GM23338 (cell line): ENCODE results near the gene TLDC2. TPM values are rescaled to one million over a fixed set of nuclear protein-coding genes. Genes with fewer than 3 reads are reported as not detected.

ENCODE experiments used
- ATAC-seq: fragments of 200-7000 bp; cut with Tn5 transposase; 3 replicates; pipeline ENCODE4 v1.9.1; 2020
- DNase-seq: peaks from one replicate; pipeline ENCODE4 v3.0.0-alpha.2; 2015; ENCODE audit warnings: low spot score
- H2AFZ ChIP-seq: fragments of 200-600 bp; sonication (generic); 2 replicates; pipeline ENCODE4 v1.8.0; 2016; ENCODE audit warnings: antibody characterized with exemption, mild to moderate bottlenecking, moderate library complexity
- H3F3A ChIP-seq: fragments of 200-600 bp; sonication (generic); replicated peaks from 2 replicates; pipeline ENCODE4 v1.8.0; 2017; ENCODE audit warnings: antibody characterized with exemption, mixed run types, low read depth
- H3K27ac ChIP-seq: fragments of 200-600 bp; sonication (generic); 2 replicates; pipeline ENCODE4 v1.6.1; 2016; ENCODE audit warnings: low read depth
- H3K27me3 ChIP-seq: fragments of 200-600 bp; sonication (generic); 2 replicates; pipeline ENCODE4 v1.8.0; 2016; ENCODE audit warnings: mild to moderate bottlenecking, mixed run types, moderate library complexity; ENCODE audit not compliant: insufficient read depth
- H3K36me3 ChIP-seq: fragments of 200-600 bp; sonication (generic); 2 replicates; pipeline ENCODE4 v1.8.0; 2016; ENCODE audit warnings: mild to moderate bottlenecking; ENCODE audit not compliant: insufficient read depth
- H3K4me1 ChIP-seq: fragments of 200-600 bp; sonication (generic); 2 replicates; pipeline ENCODE4 v1.8.0; 2016; ENCODE audit warnings: mild to moderate bottlenecking, moderate library complexity; ENCODE audit not compliant: insufficient read depth
- H3K4me2 ChIP-seq: fragments of 200-600 bp; sonication (generic); 2 replicates; pipeline ENCODE4 v1.7.1; 2017; ENCODE audit warnings: mixed run types
- H3K4me3 ChIP-seq: fragments of 200-600 bp; sonication (generic); 2 replicates; pipeline ENCODE4 v1.6.1; 2016; ENCODE audit warnings: mixed run types
- H3K79me2 ChIP-seq: fragments of 200-600 bp; sonication (generic); replicated peaks from 2 replicates; pipeline ENCODE4 v1.8.0; 2017; ENCODE audit warnings: mild to moderate bottlenecking; ENCODE audit not compliant: insufficient read depth
- H3K9me2 ChIP-seq: fragments of 200-600 bp; sonication (generic); 2 replicates; pipeline ENCODE4 v1.8.0; 2017; ENCODE audit not compliant: insufficient read depth
- H4K20me1 ChIP-seq: fragments of 200-600 bp; sonication (generic); replicated peaks from 2 replicates; pipeline ENCODE4 v1.8.0; 2017; ENCODE audit warnings: mild to moderate bottlenecking; ENCODE audit not compliant: insufficient read depth
- H3K27ac Mint-ChIP-seq: 2 replicates; pipeline ENCODE4 v1.8.0; 2020; ENCODE audit warnings: inconsistent platforms, mild to moderate bottlenecking, moderate library complexity, mixed read lengths
- H3K27me3 Mint-ChIP-seq: 3 replicates; pipeline ENCODE4 v1.8.0; 2022; ENCODE audit warnings: low read depth, mild to moderate bottlenecking, moderate library complexity, mixed read lengths, inconsistent platforms; ENCODE audit not compliant: insufficient read depth, poor library complexity
- H3K36me3 Mint-ChIP-seq: 3 replicates; pipeline ENCODE4 v1.8.0; 2021; ENCODE audit warnings: low read depth, mild to moderate bottlenecking, inconsistent platforms, moderate library complexity, mixed read lengths
- H3K4me1 Mint-ChIP-seq: 3 replicates; pipeline ENCODE4 v1.8.0; 2020; ENCODE audit warnings: mild to moderate bottlenecking, inconsistent platforms, mixed read lengths
- H3K4me3 Mint-ChIP-seq: 3 replicates; pipeline ENCODE4 v1.8.0; 2021; ENCODE audit warnings: moderate library complexity, mild to moderate bottlenecking, inconsistent platforms, mixed read lengths
- H3K9me3 Mint-ChIP-seq: 3 replicates; pipeline ENCODE4 v1.8.0; 2020; ENCODE audit warnings: moderate library complexity, mild to moderate bottlenecking, inconsistent platforms, mixed read lengths
- CREB1 ChIP-seq: fragments of 250-450 bp; sonication (Bioruptor Pico); IDR thresholded peaks from 2 replicates; pipeline ENCODE4 v1.5.0; 2020; ENCODE audit warnings: low read depth, mild to moderate bottlenecking, moderate library complexity
- CTCF ChIP-seq, 2 experiments: fragments of 200-600 bp in 1 of 2; sonication (generic) in 1 of 2; conservative IDR thresholded peaks; 2 replicates each; pipeline versions ENCODE4 v1.5.1 to v1.6.1; 2016 to 2017; ENCODE audit warnings: antibody characterized with exemption in 2 of 2, low read depth in 2 of 2, mild to moderate bottlenecking in 2 of 2, moderate library complexity in 1 of 2
- ETS1 ChIP-seq: IDR thresholded peaks from 2 replicates; pipeline ENCODE4 v1.6.1; 2016; ENCODE audit warnings: antibody characterized with exemption
- EZH2 ChIP-seq: fragments of 200-600 bp; sonication (generic); IDR thresholded peaks from one replicate; pipeline ENCODE4 v1.8.0; 2017; ENCODE audit warnings: antibody characterized with exemption, mild to moderate bottlenecking, low read depth; ENCODE audit not compliant: unreplicated experiment
- EZH2phosphoT487 ChIP-seq: fragments of 200-600 bp; sonication (generic); IDR thresholded peaks from one replicate; pipeline ENCODE4 v1.8.1; 2018; ENCODE audit warnings: antibody characterized with exemption; ENCODE audit not compliant: unreplicated experiment
- JUNB ChIP-seq: IDR thresholded peaks from one replicate; pipeline ENCODE4 v1.6.1; 2016; ENCODE audit warnings: antibody characterized with exemption; ENCODE audit not compliant: unreplicated experiment
- NANOG ChIP-seq: IDR thresholded peaks from 2 replicates; pipeline ENCODE4 v1.6.1; 2016; ENCODE audit warnings: antibody characterized with exemption, borderline replicate concordance
- POLR2AphosphoS5 ChIP-seq: IDR thresholded peaks from 2 replicates; pipeline ENCODE4 v1.6.1; 2016; ENCODE audit warnings: antibody characterized with exemption, low read depth
- REST ChIP-seq: IDR thresholded peaks from one replicate; pipeline ENCODE4 v1.6.1; 2018; ENCODE audit warnings: antibody characterized with exemption; ENCODE audit not compliant: unreplicated experiment
- STAT1 ChIP-seq: IDR thresholded peaks from one replicate; pipeline ENCODE4 v1.6.1; 2016; ENCODE audit warnings: antibody characterized with exemption; ENCODE audit not compliant: unreplicated experiment
- ZNF114 ChIP-seq: fragments of 250-450 bp; sonication (Bioruptor Pico); IDR thresholded peaks from 2 replicates; pipeline ENCODE4 v1.5.0; 2020; ENCODE audit warnings: mild to moderate bottlenecking, moderate library complexity
- ZNF331 ChIP-seq: fragments of 250-450 bp; sonication (Bioruptor Pico); IDR thresholded peaks from 2 replicates; pipeline ENCODE4 v1.5.0; 2020; ENCODE audit warnings: low read depth, mild to moderate bottlenecking, moderate library complexity
- polyA plus RNA-seq: library from polyadenylated mRNA; unstranded; fragments of >200 nt; fragmentation: Nextera tagmentation; extraction: Ambion mirVana; gene quantifications from 2 replicates; pipeline ENCODE4 v1.2.1, GENCODE V29; 2016
- total RNA-seq: library from RNA; depleted of rRNA; stranded (reverse); fragments of >200 nt; shearing (Covaris generic); gene quantifications from 2 replicates; pipeline ENCODE4 v1.2.3, GENCODE V29; 2014

TLDC2 gene
- total and polyA plus RNA-seq, 2 experiments from 2014 or later = 0.16 to 0.38 TPM

- H3K36me3 Mint-ChIP-seq = no peaks in the 10 kb centered on the region; the same call in 1 of the 3 replicates
- DNase-seq = peak; percentile 24
Observed at GRCh38 chr20:36887752-36888090, 11.8 kb downstream of the TLDC2 start.

GRCh38 chr20:36888880-36889516 is 13.1 kb downstream of the TLDC2 start:
- H4K20me1 ChIP-seq = no peaks in the 10 kb centered on the region
- Mint-ChIP-seq H3K9me3 (no peaks in the 10 kb centered on the region), H3K4me3 (no peak overlapping the region), H3K36me3 (peaks cover 2% of the 10 kb centered on the region; the same call in 2 of the 3 replicates), H3K27me3 (peaks cover 3% of the 10 kb centered on the region), H3K27ac (no peak overlapping the region), H3K4me1 (peaks cover 13% of the 10 kb centered on the region)
- H3K4me2 ChIP-seq = no peak overlapping the region
- peaks cover 12% of the 10 kb centered on the region for H3K4me1 ChIP-seq
- H3K27me3 ChIP-seq = no peaks in the 10 kb centered on the region
- no peak for ATAC-seq
- no peak for TF ChIP-seq EZH2phosphoT487
- 0 out of 2 replicates have a peak, but pooled peaks cover 4% of the 10 kb centered on the region for H3K36me3 ChIP-seq
- no peaks in the 10 kb centered on the region for H3K79me2 ChIP-seq
- DNase-seq = no peak
- H3K27ac ChIP-seq = no peak overlapping the region
- no peaks in the 10 kb centered on the region for H3K9me2 ChIP-seq
- H3F3A ChIP-seq = 0 out of 2 replicates have a peak, but pooled peaks cover 7% of the 10 kb centered on the region
- H2AFZ ChIP-seq = no peak overlapping the region
- H3K4me3 ChIP-seq = no peak overlapping the region

More at GRCh38 chr20:36887752-36888090, 11.8 kb downstream of the TLDC2 start:
- H3K9me3 Mint-ChIP-seq = no peaks in the 10 kb centered on the region
- TF ChIP-seq EZH2phosphoT487 (no peak), POLR2AphosphoS5 (0 out of 2 replicates have a peak, but pooled peaks have one; percentile 5)
- H2AFZ ChIP-seq = no peak overlapping the region
- peaks cover 12% of the 10 kb centered on the region for H3K4me1 ChIP-seq
- no peaks in the 10 kb centered on the region for H3K27me3 ChIP-seq
- H3K4me1 Mint-ChIP-seq = peaks cover 13% of the 10 kb centered on the region
- H3K9me2 ChIP-seq = no peaks in the 10 kb centered on the region
- H3K79me2 ChIP-seq = no peaks in the 10 kb centered on the region
- peak overlapping the region; percentile 69 for H3K4me2 ChIP-seq
- H3K4me3 Mint-ChIP-seq = peak overlapping the region; percentile 30; the same call in 1 of the 3 replicates
- H3F3A ChIP-seq = 0 out of 2 replicates have a peak, but pooled peaks cover 7% of the 10 kb centered on the region
- no peak overlapping the region for H3K27ac Mint-ChIP-seq
- H4K20me1 ChIP-seq = no peaks in the 10 kb centered on the region
- 0 out of 2 replicates have a peak, but pooled peaks cover 3% of the 10 kb centered on the region for H3K36me3 ChIP-seq
- ATAC-seq = peak; percentile 7
- H3K27ac ChIP-seq = no peak overlapping the region
- peak overlapping the region; percentile 34; the same call in 1 of the 2 replicates for H3K4me3 ChIP-seq
- H3K27me3 Mint-ChIP-seq = peaks cover 3% of the 10 kb centered on the region

- Mint-ChIP-seq H3K27ac (no peak overlapping the region), H3K9me3 (no peaks in the 10 kb centered on the region), H3K36me3 (peaks cover 3% of the 10 kb centered on the region; the same call in 2 of the 3 replicates), H3K27me3 (peaks cover 4% of the 10 kb centered on the region), H3K4me3 (no peak overlapping the region), H3K4me1 (peaks cover 13% of the 10 kb centered on the region)
- DNase-seq = no peak
- Histone ChIP-seq H4K20me1 (no peaks in the 10 kb centered on the region; the same call in 1 of the 2 replicates), H3K9me2 (no peaks in the 10 kb centered on the region), H3F3A (0 out of 2 replicates have a peak, but pooled peaks cover 7% of the 10 kb centered on the region), H3K27me3 (no peaks in the 10 kb centered on the region), H3K4me2 (no peak overlapping the region), H3K79me2 (no peaks in the 10 kb centered on the region), H3K27ac (no peak overlapping the region), H3K36me3 (0 out of 2 replicates have a peak, but pooled peaks cover 4% of the 10 kb centered on the region), H3K4me1 (peaks cover 12% of the 10 kb centered on the region), H2AFZ (no peak overlapping the region), H3K4me3 (no peak overlapping the region)
- ATAC-seq = no peak
- no peak for TF ChIP-seq CREB1 (CRISPR knock-in tag)
- TF ChIP-seq EZH2 = no peak
- no peak for TF ChIP-seq EZH2phosphoT487
- no peak for TF ChIP-seq JUNB
- TF ChIP-seq ETS1 = no peak
- TF ChIP-seq ZNF114 (CRISPR knock-in tag) = no peak
- TF ChIP-seq ZNF331 (CRISPR knock-in tag) = no peak
- TF ChIP-seq NANOG = no peak
- TF ChIP-seq STAT1 = no peak
- TF ChIP-seq CTCF (conservative IDR thresholded peaks at IDR 0.05; ENCODE audit: low read depth in 2 of 2) = no peak
- no peak for TF ChIP-seq POLR2AphosphoS5
- no peak for TF ChIP-seq REST
Observed at GRCh38 chr20:36890586-36890985, 14.6 kb downstream of the TLDC2 start.
